GM12878 (cell line): Measurements from ENCODE around the gene HECTD4. TPM values are rescaled to one million over a fixed set of nuclear protein-coding genes. Genes with fewer than 3 reads are reported as not detected.

Source experiments
- ATAC-seq: fragments of 200-7000 bp; cut with Tn5 transposase; 3 replicates; pipeline ENCODE4 v1.9.1; 2020; ENCODE audit warnings: mild to moderate bottlenecking, moderate library complexity
- Bru-seq: library from RNA; stranded (reverse); fragments of 400-500 nt; gene quantifications from one replicate; lab custom pipeline; 2021; lab: Mats Ljungman, UMichigan
- BruChase-seq, 2 experiments: library from RNA; stranded (reverse); fragments of 400-500 nt; gene quantifications; one replicate each; lab custom pipeline; 2021; lab: Mats Ljungman, UMichigan
- BruUV-seq: library from RNA; stranded (reverse); fragments of 400-500 nt; replicated peaks from 2 replicates; lab custom pipeline; 2021; lab: Mats Ljungman, UMichigan
- CTCF ChIA-PET: fragments of 300-600 bp; sonication (Branson Sonifier 250); formaldehyde crosslinking; extraction: SDS; loops from one replicate; lab custom pipeline; 2021; ENCODE audit warnings: inconsistent platforms; lab: Yijun Ruan, JAX
- POLR2A ChIA-PET: fragments of 350-600 bp; formaldehyde crosslinking; extraction: SDS; loops from one replicate; lab custom pipeline; 2021; ENCODE audit warnings: inconsistent platforms; lab: Charles Lee
- RAD21 ChIA-PET: fragments of 300-600 bp; sonication (Branson Sonifier 250); formaldehyde crosslinking; loops from one replicate; lab custom pipeline; 2023; ENCODE audit warnings: antibody characterized with exemption; ENCODE audit not compliant: unreplicated experiment; lab: Charles Lee
- SMC1A ChIA-PET: fragments of 300-600 bp; sonication (Branson Sonifier 250); formaldehyde crosslinking; loops from one replicate; lab custom pipeline; 2023; ENCODE audit not compliant: unreplicated experiment, uncharacterized antibody; lab: Charles Lee
- DNase-seq: peaks from one replicate; pipeline ENCODE4 v3.0.0-alpha.2; 2011; ENCODE audit warnings: low read depth, low spot score
- FAIRE-seq: peaks from 3 replicates; lab custom pipeline; 2011; peaks lifted over from hg19 to GRCh38; lab: Jason Lieb, UNC
- H2AFZ ChIP-seq: 2 replicates; pipeline ENCODE4 v1.6.0; 2011; ENCODE audit warnings: low read depth, low read length, control low read depth; ENCODE audit not compliant: control insufficient read depth
- H3K27ac ChIP-seq: 2 replicates; pipeline ENCODE4 v1.5.1; 2011; ENCODE audit warnings: control low read depth; ENCODE audit not compliant: control insufficient read depth, insufficient read depth
- H3K27me3 ChIP-seq, 2 experiments: replicated peaks in 1 of 2; 2 replicates each; pipeline versions ENCODE4 v1.6.0 to v1.6.1; 2011; ENCODE audit warnings: low read length in 1 of 2; ENCODE audit not compliant: control insufficient read depth in 2 of 2, insufficient read depth in 2 of 2
- H3K36me3 ChIP-seq, 2 experiments: 2 replicates each; pipeline ENCODE4 v1.5.1; 2011; ENCODE audit warnings: low read length in 1 of 2; ENCODE audit not compliant: control insufficient read depth in 2 of 2, insufficient read depth in 2 of 2
- H3K4me1 ChIP-seq: 2 replicates; pipeline ENCODE4 v1.6.1; 2011; ENCODE audit warnings: mild to moderate bottlenecking, low read length, moderate library complexity, mixed read lengths; ENCODE audit not compliant: control insufficient read depth, insufficient read depth
- H3K4me2 ChIP-seq: 2 replicates; pipeline ENCODE4 v1.6.0; 2011; ENCODE audit warnings: control low read depth; ENCODE audit not compliant: control insufficient read depth, insufficient read depth
- H3K4me3 ChIP-seq: fragments of 200-600 bp; sonication (generic); 2 replicates; pipeline ENCODE4 v1.5.1; 2016
- H3K79me2 ChIP-seq: 2 replicates; pipeline ENCODE4 v1.6.0; 2011; ENCODE audit warnings: low read length; ENCODE audit not compliant: control insufficient read depth, insufficient read depth
- H3K9ac ChIP-seq: 2 replicates; pipeline ENCODE4 v1.8.0; 2011; ENCODE audit warnings: low read length, control low read depth, mixed read lengths; ENCODE audit not compliant: control insufficient read depth, insufficient read depth
- H3K9me3 ChIP-seq: replicated peaks from 3 replicates; pipeline ENCODE4 v1.5.1; 2011; ENCODE audit warnings: mild to moderate bottlenecking, low read length; ENCODE audit not compliant: control insufficient read depth, insufficient read depth
- H4K20me1 ChIP-seq: 2 replicates; pipeline ENCODE4 v1.6.0; 2011; ENCODE audit not compliant: control insufficient read depth, insufficient read depth
- BACH1 ChIP-seq: fragments of 450-650 bp; IDR thresholded peaks from 2 replicates; pipeline ENCODE4 v1.6.1; 2017; ENCODE audit warnings: mild to moderate bottlenecking, borderline replicate concordance
- FOS ChIP-seq: IDR thresholded peaks from 3 replicates; pipeline ENCODE4 v1.6.1; 2011; ENCODE audit warnings: borderline replicate concordance; ENCODE audit not compliant: insufficient read length; ENCODE audit errors: extremely low read depth
- IRF5 ChIP-seq: fragments of 450-650 bp; IDR thresholded peaks from 2 replicates; pipeline ENCODE4 v1.6.1; 2017; ENCODE audit warnings: borderline replicate concordance
- JUNB ChIP-seq: IDR thresholded peaks from 2 replicates; pipeline ENCODE4 v1.6.1; 2016; ENCODE audit warnings: antibody characterized with exemption, mild to moderate bottlenecking
- NRF1 ChIP-seq: conservative IDR thresholded peaks from 2 replicates; pipeline ENCODE4 v1.6.1; 2011; ENCODE audit warnings: mild to moderate bottlenecking, low read depth, low read length, improper control_type of control experiment
- PBX3 ChIP-seq: IDR thresholded peaks from 2 replicates; pipeline ENCODE4 v1.6.1; 2011; ENCODE audit warnings: mild to moderate bottlenecking, low read depth, low read length, moderate library complexity; ENCODE audit not compliant: insufficient replicate concordance
- RAD51 ChIP-seq: fragments of 450-650 bp; IDR thresholded peaks from 2 replicates; pipeline ENCODE4 v1.6.1; 2016; ENCODE audit warnings: moderate library complexity, mild to moderate bottlenecking, inconsistent platforms
- RBBP5 ChIP-seq: fragments of 200-600 bp; sonication (generic); conservative IDR thresholded peaks from 2 replicates; pipeline ENCODE4 v1.6.1; 2016
- RCOR1 ChIP-seq: conservative IDR thresholded peaks from 2 replicates; pipeline ENCODE4 v1.6.1; 2012; ENCODE audit warnings: low read depth, low read length, improper control_type of control experiment
- SUZ12 ChIP-seq: fragments of 200-600 bp; sonication (generic); IDR thresholded peaks from one replicate; pipeline ENCODE4 v1.6.1; 2018; ENCODE audit warnings: antibody characterized with exemption, mild to moderate bottlenecking; ENCODE audit not compliant: unreplicated experiment
- USF1 ChIP-seq: IDR thresholded peaks from 2 replicates; pipeline ENCODE4 v1.6.1; 2011; ENCODE audit warnings: borderline replicate concordance, low read depth, mild to moderate bottlenecking, moderate library complexity, mixed read lengths, low read length; ENCODE audit not compliant: insufficient read depth; ENCODE audit errors: extremely low read length
- ZBTB33 ChIP-seq: fragments of 450-650 bp; IDR thresholded peaks from 2 replicates; pipeline ENCODE4 v1.6.1; 2017; ENCODE audit warnings: mild to moderate bottlenecking
- WGBS: methylation state at CpG from one replicate; pipeline ENCODE4 v1.1.6; 2016; ENCODE audit warnings: low lambda C conversion rate; ENCODE audit not compliant: insufficient replicate concordance, insufficient coverage; ENCODE audit errors: missing lambda C conversion rate; 5-methylcytosine and 5-hydroxymethylcytosine counted together
- in situ Hi-C: fragments of 300-500 bp; cut with MboI; formaldehyde crosslinking; loops from 9 replicates; pipeline ENCODE4 v1.14.3; 2018; ENCODE audit warnings: mixed read lengths
- intact Hi-C: fragments of 100-400 bp; cut with micrococcal nuclease; formaldehyde crosslinking; loops from one replicate; pipeline ENCODE4 v1.14.2; 2022; ENCODE audit not compliant: unreplicated experiment
- long read RNA-seq, 2 experiments: library from polyadenylated mRNA; unstranded; transcript quantifications; one replicate each; pipeline ENCODE4 v2.0.0, GENCODE V29; 2019 to 2020
- polyA minus RNA-seq, 3 experiments: library from RNA; depleted of rRNA, polyadenylated mRNA; stranded (reverse); fragments of >200 nt; gene quantifications; 2 replicates each; pipeline ENCODE4 v1.2.3, GENCODE V29; 2011
- polyA plus RNA-seq, 11 experiments: library from polyadenylated mRNA; depleted of rRNA in 4 of 11; unstranded in 6 of 11; stranded (reverse) in 5 of 11; fragments of >200 nt; fragmentation: Nextera tagmentation in 4 of 11; fragmentation: Illumina TruSeq in 1 of 11; extraction: Ambion mirVana in 4 of 11; extraction: Trizol in 1 of 11; gene quantifications; 1 replicate in 1 of 11; 2 replicates in 10 of 11; pipeline versions ENCODE4 v1.2.1 to v1.2.3, GENCODE V29; 2011 to 2016; ENCODE audit warnings: inconsistent platforms in 2 of 11, missing spikeins in 2 of 11, low read depth in 1 of 11
- total RNA-seq, 4 experiments: library from RNA; depleted of rRNA in 3 of 4; stranded (reverse); fragments of >200 nt in 3 of 4; fragmentation: Illumina TruSeq in 1 of 4; extraction: Trizol in 1 of 4; gene quantifications; 2 replicates each; pipeline versions ENCODE4 v1.2.1 to v1.2.3, GENCODE V29; 2013 to 2021

Gene HECTD4
- 225 and 244 TPM in 2 replicates for total RNA-seq (2013; cell fraction: nucleolus; rRNA removed)
- total RNA-seq (2014; rRNA removed): 20.1 and 20.4 TPM in 2 replicates
- 17.5 and 19.1 TPM in 2 replicates for total RNA-seq (2014; rRNA removed; fragmentation: Illumina TruSeq; extraction: Trizol)
- 39.9 and 43.9 TPM in 2 replicates for total RNA-seq (2021)
- polyA plus RNA-seq (2011; ENCODE audit: low read depth): 8.5 TPM
- polyA plus RNA-seq (2011; rRNA removed): 10.6 and 11.9 TPM in 2 replicates
- polyA plus RNA-seq (2011; cell fraction: cytosol; rRNA removed): 8.4 and 9.0 TPM in 2 replicates
- 52.4 and 62.5 TPM in 2 replicates for polyA plus RNA-seq (2011; cell fraction: nucleus; rRNA removed)
- polyA plus RNA-seq (2012): 21.1 and 23.8 TPM in 2 replicates
- 18.4 and 20.0 TPM in 2 replicates for polyA plus RNA-seq (2014; fragmentation: Illumina TruSeq; extraction: Trizol)
- 10 to 100 TPM in 1 of 2 experiments, 1 to 10 TPM in 1; 5.8 to 17.1 TPM for polyA plus RNA-seq (2014; fragmentation: Nextera tagmentation; extraction: Ambion mirVana)
- polyA plus RNA-seq (2014; rRNA removed): 27.2 and 27.7 TPM in 2 replicates
- polyA plus RNA-seq (2016; fragmentation: Nextera tagmentation; extraction: Ambion mirVana): 10 to 100 TPM; 17.4 to 18.3 TPM
- polyA minus RNA-seq (2011; rRNA and poly(A)+ RNA removed): 52.5 and 59.6 TPM in 2 replicates
- polyA minus RNA-seq (2011; cell fraction: cytosol; rRNA and poly(A)+ RNA removed): 15.4 and 17.7 TPM in 2 replicates
- 56.3 and 84.3 TPM in 2 replicates for polyA minus RNA-seq (2011; cell fraction: nucleus; rRNA and poly(A)+ RNA removed)
- Bru-seq, nascent RNA: percentile 72 among the genes with signal in this experiment
- BruChase-seq, experiment 1, labeled RNA remaining after a 6-hour chase: percentile 85 among the genes with signal in this experiment
- percentile 79 among the genes with signal in this experiment for BruChase-seq, experiment 2, labeled RNA remaining after a 2-hour chase
- long read RNA-seq, experiment 1, partial matches to known transcripts: 0 of 3 reads
- long read RNA-seq, experiment 1, other reads (novel, unspliced or antisense): 3 of 3 reads
- long read RNA-seq, experiment 2, partial matches to known transcripts: 0 of 2 reads
- long read RNA-seq, experiment 2, other reads (novel, unspliced or antisense): 2 of 2 reads

- in situ Hi-C loops (loop anchor here (10.0 kb wide), 1 partner anchor 437 kb away; no protein-coding TSS in a partner anchor), intact Hi-C loops (loop anchor here (2.0 to 10.0 kb wide), 5 partner anchors 79 to 537 kb away; partner anchors contain the start of genes ERP29, MAPKAPK5 and TMEM116)
- ATAC-seq (peak; percentile 96), FAIRE-seq (no peak), DNase-seq (peak; percentile 34)
- RAD21 ChIA-PET: no interaction called here
- Histone ChIP-seq H3K9ac (peak within 1 kb of the TSS; percentile 70), H3K4me2 (peak within 1 kb of the TSS; percentile 96), H3K27ac (peak within 1 kb of the TSS; percentile 82), H3K27me3 (no peaks in the 10 kb centered on the region), H3K79me2 (peaks cover 39% of the 10 kb centered on the region), H3K9me3 (no peaks in the 10 kb centered on the region), H3K4me3 (peak within 1 kb of the TSS; percentile 98), H4K20me1 (no peaks in the 10 kb centered on the region), H3K4me1 (no peaks in the 10 kb centered on the region; the same call in 1 of the 2 replicates), H2AFZ (peak within 1 kb of the TSS; percentile 96), H3K36me3 (no peaks in the 10 kb centered on the region)
- SMC1A ChIA-PET: no interaction called here
- POLR2A ChIA-PET: interaction anchor here (0.6 kb wide), 1 partner anchor 284 kb away, joined by 5 read pairs; no protein-coding TSS in a partner anchor
- WGBS: 1% methylated on average over 43 of the region's 106 CpGs
- BruUV-seq: no TSS peak
- CTCF ChIA-PET: no interaction called here
- TF ChIP-seq FOS: no peak
- TF ChIP-seq RAD51: no peak
- TF ChIP-seq RCOR1: no peak
- no peak for TF ChIP-seq NRF1
- TF ChIP-seq USF1: no peak
- no peak for TF ChIP-seq SUZ12
- peak; percentile 56; the same call in 1 of the 2 replicates for TF ChIP-seq BACH1
- no peak for TF ChIP-seq RBBP5
- no peak for TF ChIP-seq IRF5
- TF ChIP-seq PBX3: no peak
- TF ChIP-seq ZBTB33: no peak
- no peak for TF ChIP-seq JUNB
These were observed at the start of gene HECTD4 for GRCh38 chr12:112381883-112382796. HECTD4 (minus strand) TSS chr12:112382431; CDS start chr12:112382128, 303 bp downstream.
